HEK293T (cell line): Measurements from ENCODE around the gene CTPS2.
A peak's percentile ranks its signal among the peaks of the same experiment; 100 is the strongest.

Experiments used
- CTCF ChIA-PET: fragments of 350-600 bp; formaldehyde crosslinking; extraction: SDS; loops from one replicate; lab custom pipeline; 2021; ENCODE audit warnings: antibody characterized with exemption, inconsistent platforms; lab: Yijun Ruan, JAX
- POLR2A ChIA-PET: fragments of 350-600 bp; formaldehyde crosslinking; extraction: SDS; loops from one replicate; lab custom pipeline; 2020; ENCODE audit warnings: antibody characterized with exemption, inconsistent platforms; lab: Yijun Ruan, JAX
- DNase-seq: peaks from one replicate; pipeline ENCODE4 v3.0.0; 2012; ENCODE audit warnings: mixed read lengths; ENCODE audit errors: extremely low spot score
- ARNT ChIP-seq: fragments of 450-650 bp; IDR thresholded peaks from 2 replicates; pipeline ENCODE4 v1.6.1; 2017; ENCODE audit warnings: mild to moderate bottlenecking
- BHLHE40 ChIP-seq: fragments of 450-650 bp; IDR thresholded peaks from 2 replicates; pipeline ENCODE4 v1.6.1; 2016; ENCODE audit warnings: mild to moderate bottlenecking, moderate library complexity, borderline replicate concordance
- CTBP1 ChIP-seq: fragments of 450-650 bp; IDR thresholded peaks from 2 replicates; pipeline ENCODE4 v1.6.1; 2016; ENCODE audit warnings: borderline replicate concordance
- ELF4 ChIP-seq: fragments of 450-650 bp; IDR thresholded peaks from 2 replicates; pipeline ENCODE4 v1.6.1; 2017; ENCODE audit warnings: antibody characterized with exemption
- FOXA1 ChIP-seq: fragments of 450-650 bp; IDR thresholded peaks from 2 replicates; pipeline ENCODE4 v1.6.1; 2016; ENCODE audit warnings: mild to moderate bottlenecking
- FOXK2 ChIP-seq: fragments of 450-650 bp; IDR thresholded peaks from 2 replicates; pipeline ENCODE4 v1.6.1; 2016; ENCODE audit warnings: mild to moderate bottlenecking
- FOXM1 ChIP-seq: fragments of 450-650 bp; IDR thresholded peaks from 2 replicates; pipeline ENCODE4 v1.6.1; 2017; ENCODE audit warnings: mild to moderate bottlenecking, borderline replicate concordance
- HDGF ChIP-seq: fragments of 450-650 bp; IDR thresholded peaks from 2 replicates; pipeline ENCODE4 v1.6.1; 2017; ENCODE audit warnings: antibody characterized with exemption, borderline replicate concordance
- L3MBTL2 ChIP-seq: fragments of 450-650 bp; conservative IDR thresholded peaks from 2 replicates; pipeline ENCODE4 v1.6.1; 2016; ENCODE audit warnings: mild to moderate bottlenecking
- LEF1 ChIP-seq: fragments of 450-650 bp; IDR thresholded peaks from 2 replicates; pipeline ENCODE4 v1.6.1; 2017; ENCODE audit warnings: mild to moderate bottlenecking, borderline replicate concordance
- NFRKB ChIP-seq: fragments of 450-650 bp; IDR thresholded peaks from 2 replicates; pipeline ENCODE4 v1.6.1; 2016; ENCODE audit warnings: mild to moderate bottlenecking, moderate library complexity
- SP1 ChIP-seq: fragments of 450-650 bp; IDR thresholded peaks from 2 replicates; pipeline ENCODE4 v1.6.1; 2017
- SUZ12 ChIP-seq: fragments of 450-650 bp; IDR thresholded peaks from 2 replicates; pipeline ENCODE4 v1.6.1; 2016; ENCODE audit warnings: mild to moderate bottlenecking
- TARDBP ChIP-seq: fragments of 450-650 bp; IDR thresholded peaks from 2 replicates; pipeline ENCODE4 v1.6.1; 2016
- ZNF384 ChIP-seq: fragments of 450-650 bp; IDR thresholded peaks from 2 replicates; pipeline ENCODE4 v1.6.1; 2016
- TF ChIP-seq, protein P1 (sequence below): fragments of 450-650 bp; IDR thresholded peaks from 2 replicates; pipeline ENCODE4 v1.6.1; 2016

The CTPS2 gene

DNA sequence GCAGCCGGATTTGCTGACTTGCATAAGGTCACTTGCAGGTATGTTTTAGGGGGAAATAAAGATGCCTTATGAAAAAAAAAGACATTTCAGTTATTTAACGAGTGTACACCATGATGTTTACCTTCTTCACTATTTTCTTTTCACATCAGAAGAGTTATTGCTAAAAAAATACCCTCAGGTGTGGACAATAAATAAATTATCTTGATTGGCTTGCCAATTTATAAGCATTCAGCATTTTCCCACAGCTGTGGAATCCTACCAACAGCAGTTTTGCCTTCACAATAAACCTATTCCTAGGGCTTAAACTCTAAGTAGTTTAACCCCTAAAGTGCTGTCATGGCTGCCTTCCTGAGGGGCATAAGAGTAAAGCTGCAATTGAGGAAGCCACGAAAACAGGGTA, 145.9 kb downstream of the CTPS2 start:
- DNase-seq: no peak
- no peak for TF ChIP-seq CTBP1
- TF ChIP-seq, protein P1, sequence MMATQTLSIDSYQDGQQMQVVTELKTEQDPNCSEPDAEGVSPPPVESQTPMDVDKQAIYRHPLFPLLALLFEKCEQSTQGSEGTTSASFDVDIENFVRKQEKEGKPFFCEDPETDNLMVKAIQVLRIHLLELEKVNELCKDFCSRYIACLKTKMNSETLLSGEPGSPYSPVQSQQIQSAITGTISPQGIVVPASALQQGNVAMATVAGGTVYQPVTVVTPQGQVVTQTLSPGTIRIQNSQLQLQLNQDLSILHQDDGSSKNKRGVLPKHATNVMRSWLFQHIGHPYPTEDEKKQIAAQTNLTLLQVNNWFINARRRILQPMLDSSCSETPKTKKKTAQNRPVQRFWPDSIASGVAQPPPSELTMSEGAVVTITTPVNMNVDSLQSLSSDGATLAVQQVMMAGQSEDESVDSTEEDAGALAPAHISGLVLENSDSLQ: peak; percentile 57
- ChIA-PET CTCF (no interaction called here), POLR2A (no interaction called here)

DNA sequence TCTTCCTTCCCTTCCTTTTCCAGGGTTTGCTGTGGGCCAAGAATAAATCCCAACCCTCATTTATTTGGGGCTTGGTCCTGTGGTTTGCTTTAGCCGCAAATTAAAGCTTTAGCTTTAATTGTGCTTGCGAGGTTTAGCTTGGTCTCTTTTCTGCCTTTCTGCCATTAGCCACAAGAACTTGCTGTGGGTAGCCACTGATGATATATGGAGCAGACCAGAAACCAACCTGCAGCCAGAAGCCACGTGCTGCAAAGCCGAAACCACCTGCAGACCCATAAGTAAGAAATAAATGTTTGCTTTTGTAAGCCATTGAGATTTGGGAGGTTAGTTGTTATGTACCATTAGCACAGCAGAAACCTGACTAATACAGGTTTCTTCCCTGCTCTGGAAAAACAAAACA, 152.3 kb downstream of the CTPS2 start:
- no peak for DNase-seq
- ChIA-PET POLR2A (no interaction called here), CTCF (no interaction called here)
- no peak for TF ChIP-seq FOXA1
- no peak for TF ChIP-seq FOXK2
- TF ChIP-seq LEF1: no peak
- TF ChIP-seq ELF4: no peak
- no peak for TF ChIP-seq FOXM1
- no peak for TF ChIP-seq SUZ12
- no peak for TF ChIP-seq ARNT
- no peak for TF ChIP-seq L3MBTL2
- no peak for TF ChIP-seq BHLHE40
- TF ChIP-seq CTBP1: no peak
- no peak for TF ChIP-seq TARDBP
- no peak for TF ChIP-seq HDGF
- TF ChIP-seq, protein P1: no peak

DNA sequence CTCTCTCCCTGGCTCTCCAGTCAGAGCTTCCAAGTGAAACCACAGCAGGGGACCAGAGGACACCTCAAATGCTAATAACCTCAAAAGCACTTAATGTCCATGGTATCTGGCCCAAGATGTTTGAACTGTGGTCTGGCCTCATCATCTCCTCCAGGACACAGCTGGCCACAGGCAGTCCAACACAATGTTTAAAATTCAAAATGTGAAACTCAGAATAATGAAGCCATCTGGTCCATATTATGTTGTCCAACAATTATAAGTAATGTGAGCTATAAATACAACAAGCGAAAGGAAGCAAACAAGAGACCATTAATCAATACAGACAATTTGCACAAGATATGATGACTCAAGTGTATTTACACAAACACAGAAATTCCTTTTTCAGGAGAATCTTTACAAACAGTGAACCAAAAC, 153.3 kb downstream of the CTPS2 start:
- TF ChIP-seq LEF1 (no peak), HDGF (no peak), BHLHE40 (no peak), SUZ12 (no peak), FOXM1 (no peak), ARNT (no peak)
- POLR2A ChIA-PET: no interaction called here
- DNase-seq: no peak
- CTCF ChIA-PET: no interaction called here

- DNase-seq: no peak
- ChIA-PET CTCF (no interaction called here), POLR2A (no interaction called here)
- no peak for TF ChIP-seq FOXM1
- no peak for TF ChIP-seq FOXK2
- no peak for TF ChIP-seq BHLHE40
- TF ChIP-seq ARNT: no peak
- TF ChIP-seq, protein P1: no peak
- no peak for TF ChIP-seq L3MBTL2
- no peak for TF ChIP-seq FOXA1
- TF ChIP-seq CTBP1: no peak
- no peak for TF ChIP-seq SP1
- TF ChIP-seq ELF4: no peak
- TF ChIP-seq ZNF384: no peak
- TF ChIP-seq LEF1: no peak
- no peak for TF ChIP-seq SUZ12
- no peak for TF ChIP-seq NFRKB
- no peak for TF ChIP-seq TARDBP
- TF ChIP-seq HDGF: no peak
Measured at GRCh38 chrX:16558489-16558888, 154.0 kb downstream of the CTPS2 start.

DNA sequence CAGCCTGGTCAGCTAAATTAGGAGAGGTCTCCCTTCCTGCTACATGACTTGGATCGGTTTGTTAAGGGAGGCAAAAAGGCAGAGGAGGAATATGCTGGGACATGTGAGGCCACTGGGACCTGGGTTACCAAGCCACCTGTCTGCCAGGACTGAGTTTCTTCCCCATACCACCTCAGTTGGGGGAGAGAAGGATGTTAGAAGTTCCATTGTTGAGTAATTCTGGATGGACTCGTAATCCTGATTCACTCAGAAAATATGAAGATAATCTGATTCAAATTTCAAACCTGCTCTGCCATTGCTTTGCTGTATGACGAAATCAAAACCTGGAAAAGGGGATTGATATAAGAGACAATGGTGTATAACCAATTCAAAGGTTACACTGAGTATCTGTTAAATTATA, 159.9 kb downstream of the CTPS2 start:
- POLR2A ChIA-PET: no interaction called here
- no peak for DNase-seq
- no peak for TF ChIP-seq FOXK2
- TF ChIP-seq, protein P1: no peak
- CTCF ChIA-PET: no interaction called here

DNA sequence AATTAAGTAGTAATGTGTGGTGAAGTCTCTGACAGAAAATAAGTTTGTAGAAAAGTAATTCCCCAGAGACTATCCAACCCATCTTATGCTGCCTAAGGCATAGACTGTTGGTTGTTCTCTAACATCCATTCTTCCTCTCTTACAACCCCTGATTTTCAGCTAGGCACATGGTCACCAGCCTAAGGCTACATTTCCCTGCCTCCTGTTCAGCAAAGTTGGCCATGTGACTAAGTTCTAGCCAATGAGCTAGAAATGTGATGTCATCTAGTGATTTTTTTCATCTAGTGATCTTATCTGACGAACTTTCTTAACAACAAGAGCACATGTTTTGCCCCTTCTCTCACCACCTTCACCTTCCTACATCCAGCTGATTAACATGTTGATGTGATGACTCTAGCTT, 164.8 kb downstream of the CTPS2 start:
- POLR2A ChIA-PET: no interaction called here
- CTCF ChIA-PET: no interaction called here
- DNase-seq: no peak
- TF ChIP-seq SP1: no peak
- TF ChIP-seq FOXA1: no peak
- no peak for TF ChIP-seq LEF1
- TF ChIP-seq ARNT: no peak
- TF ChIP-seq ZNF384: no peak
- TF ChIP-seq NFRKB: no peak
- TF ChIP-seq FOXK2: no peak
- no peak for TF ChIP-seq CTBP1
- TF ChIP-seq FOXM1: no peak
- TF ChIP-seq, protein P1: no peak
- TF ChIP-seq HDGF: no peak
- no peak for TF ChIP-seq TARDBP
- no peak for TF ChIP-seq ELF4
- TF ChIP-seq BHLHE40: no peak
- no peak for TF ChIP-seq L3MBTL2
- no peak for TF ChIP-seq SUZ12
